ENCODE data around the gene OCSTAMP. TPM values are rescaled to one million over a fixed set of nuclear protein-coding genes. Genes with fewer than 3 reads are reported as not detected.

OCSTAMP gene
- total RNA-seq, 1 donor from 2014 or later, result not detected

DNA sequence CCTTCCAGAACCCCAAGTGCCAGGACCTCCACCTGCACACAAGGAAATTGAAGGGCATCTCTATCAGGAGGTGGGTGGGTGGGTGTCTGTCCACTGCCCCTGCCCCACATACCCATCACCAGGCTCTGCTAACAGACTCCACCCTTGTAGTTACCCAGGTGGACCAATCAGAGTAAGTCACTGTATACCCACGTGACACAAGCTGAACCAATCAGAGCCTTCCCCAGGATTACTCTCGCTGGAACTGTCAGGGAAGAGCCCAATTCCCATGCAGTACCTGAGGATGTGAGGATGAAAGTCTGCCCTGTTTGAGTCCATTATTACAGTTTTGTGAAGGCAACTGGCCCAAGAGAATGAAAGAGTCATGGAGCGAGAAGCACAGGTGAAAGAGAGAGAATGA, 4.2 kb downstream of the OCSTAMP start:
- no peak overlapping the region for H3K27ac Mint-ChIP-seq
- H3K9me3 Mint-ChIP-seq (ENCODE audit: low read depth), result no peaks in the 10 kb centered on the region
- H3K4me3 Mint-ChIP-seq (ENCODE audit: low read depth), result no peak overlapping the region
- H3K4me1 Mint-ChIP-seq (ENCODE audit: low read depth), result no peaks in the 10 kb centered on the region
- no peak for TF ChIP-seq CTCF (IDR thresholded peaks at IDR 0.05; ENCODE audit: unreplicated experiment)
- no peaks in the 10 kb centered on the region for H3K36me3 Mint-ChIP-seq (ENCODE audit: insufficient read depth)
- no peaks in the 10 kb centered on the region for H3K27me3 Mint-ChIP-seq
- DNase-seq (ENCODE audit: low spot score, unreplicated experiment), result no peak

GRCh38 chr20:46545827-46546138, 4.7 kb downstream of the OCSTAMP start:
- TF ChIP-seq CTCF (IDR thresholded peaks at IDR 0.05; ENCODE audit: unreplicated experiment), result no peak
- DNase-seq (ENCODE audit: low spot score, unreplicated experiment), result no peak
- no peak overlapping the region for H3K4me3 Mint-ChIP-seq (ENCODE audit: low read depth)
- no peaks in the 10 kb centered on the region for H3K4me1 Mint-ChIP-seq (ENCODE audit: low read depth)
- no peaks in the 10 kb centered on the region for H3K9me3 Mint-ChIP-seq (ENCODE audit: low read depth)
- no peaks in the 10 kb centered on the region for H3K36me3 Mint-ChIP-seq (ENCODE audit: insufficient read depth)
- no peaks in the 10 kb centered on the region for H3K27me3 Mint-ChIP-seq
- H3K27ac Mint-ChIP-seq, result no peak overlapping the region

DNA sequence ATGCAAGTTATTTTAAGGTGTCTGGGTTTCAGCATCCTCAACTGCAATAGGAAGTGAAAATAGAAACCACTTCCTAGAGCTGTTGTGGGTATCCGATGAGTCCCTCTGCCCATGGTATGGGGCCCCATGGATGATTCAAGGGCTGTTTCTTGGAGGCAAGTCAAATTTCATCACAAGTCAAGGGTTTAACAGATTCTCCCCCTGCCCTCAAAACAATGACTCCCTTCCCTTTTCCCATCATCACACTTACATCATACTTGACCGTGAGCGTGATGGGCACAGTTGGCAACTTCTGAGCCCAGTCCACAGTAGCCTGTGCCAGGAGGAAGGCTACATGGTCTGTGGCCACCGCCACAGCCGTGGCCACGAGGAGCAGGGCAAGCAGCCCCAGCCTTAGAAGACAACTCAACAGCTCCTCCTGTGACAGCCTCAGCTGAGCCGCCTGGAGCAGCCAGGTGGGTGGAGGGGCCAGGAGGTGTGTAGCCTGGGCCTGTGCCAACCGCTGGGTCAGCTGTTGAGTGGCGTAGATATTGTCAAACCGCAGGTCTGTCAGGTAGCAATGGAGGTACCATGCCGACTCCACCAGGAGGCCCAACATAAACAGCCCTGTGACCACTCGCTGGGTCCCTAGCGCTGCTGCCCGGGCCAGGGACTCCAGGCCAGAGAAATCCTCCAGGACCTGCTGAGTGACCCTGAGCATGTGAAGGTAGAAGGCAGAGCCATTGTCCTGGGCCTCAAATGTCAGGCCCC, 5.2 kb downstream of the OCSTAMP start:
- Mint-ChIP-seq H3K9me3 (ENCODE audit: low read depth) (no peaks in the 10 kb centered on the region), H3K36me3 (ENCODE audit: insufficient read depth) (no peaks in the 10 kb centered on the region), H3K27me3 (no peaks in the 10 kb centered on the region), H3K27ac (no peak overlapping the region), H3K4me1 (ENCODE audit: low read depth) (no peaks in the 10 kb centered on the region), H3K4me3 (ENCODE audit: low read depth) (no peak overlapping the region)
- TF ChIP-seq CTCF (IDR thresholded peaks at IDR 0.05; ENCODE audit: unreplicated experiment), result no peak
- no peak for DNase-seq (ENCODE audit: low spot score, unreplicated experiment)

DNA sequence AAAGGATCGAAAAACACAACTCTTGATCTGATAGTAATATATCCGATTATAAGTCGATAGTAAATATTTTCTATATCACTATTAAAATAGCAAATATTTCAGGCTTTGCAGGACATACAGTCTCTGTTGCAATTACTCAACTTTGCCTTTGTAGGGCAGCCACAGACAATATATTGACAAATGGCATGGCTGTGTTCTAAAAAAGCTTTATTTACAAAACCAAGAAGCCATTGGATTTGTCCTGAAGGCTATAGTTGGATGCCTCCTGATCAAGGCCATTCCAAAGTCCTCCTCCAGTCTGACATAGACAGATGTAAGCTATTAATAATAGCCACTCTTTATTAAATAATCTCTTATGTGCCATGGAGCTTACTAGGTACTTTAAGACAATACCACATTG, 5.9 kb downstream of the OCSTAMP start:
- Mint-ChIP-seq H3K4me1 (ENCODE audit: low read depth) (no peaks in the 10 kb centered on the region), H3K4me3 (ENCODE audit: low read depth) (no peak overlapping the region), H3K27me3 (no peaks in the 10 kb centered on the region), H3K27ac (no peak overlapping the region), H3K36me3 (ENCODE audit: insufficient read depth) (no peaks in the 10 kb centered on the region), H3K9me3 (ENCODE audit: low read depth) (no peaks in the 10 kb centered on the region)
- TF ChIP-seq CTCF (IDR thresholded peaks at IDR 0.05; ENCODE audit: unreplicated experiment), result no peak
- no peak for DNase-seq (ENCODE audit: low spot score, unreplicated experiment)

GRCh38 chr20:46543959-46544358, 6.5 kb downstream of the OCSTAMP start:
- no peak for DNase-seq (ENCODE audit: low spot score, unreplicated experiment)
- Mint-ChIP-seq H3K27me3 (peaks cover 4% of the 10 kb centered on the region), H3K4me1 (ENCODE audit: low read depth) (no peaks in the 10 kb centered on the region), H3K4me3 (ENCODE audit: low read depth) (no peak overlapping the region), H3K9me3 (ENCODE audit: low read depth) (no peaks in the 10 kb centered on the region), H3K27ac (no peak overlapping the region), H3K36me3 (ENCODE audit: insufficient read depth) (no peaks in the 10 kb centered on the region)
- TF ChIP-seq CTCF (IDR thresholded peaks at IDR 0.05; ENCODE audit: unreplicated experiment), result no peak
